Lung microvascular endothelial cell (primary cell): Measurements from ENCODE around the gene HUWE1. TPM values are rescaled to one million over a fixed set of nuclear protein-coding genes. Genes with fewer than 3 reads are reported as not detected.
"Not testable (repeated sequence)": the region's sequence is repeated elsewhere in the genome, so short reads cannot be mapped to it uniquely, and the experiment has no call there.

ENCODE experiments used
- DNase-seq, 2 donors: peaks; one replicate each; pipeline versions ENCODE4 v3.0.0 to v3.0.0-alpha.2; 2010; ENCODE audit warnings: low read depth in 2 of 2
- total RNA-seq: library from RNA; depleted of rRNA; stranded (reverse); fragments of >200 nt; gene quantifications from 2 replicates; pipeline ENCODE4 v1.2.1, GENCODE V29; 2014

Gene HUWE1, protein sequence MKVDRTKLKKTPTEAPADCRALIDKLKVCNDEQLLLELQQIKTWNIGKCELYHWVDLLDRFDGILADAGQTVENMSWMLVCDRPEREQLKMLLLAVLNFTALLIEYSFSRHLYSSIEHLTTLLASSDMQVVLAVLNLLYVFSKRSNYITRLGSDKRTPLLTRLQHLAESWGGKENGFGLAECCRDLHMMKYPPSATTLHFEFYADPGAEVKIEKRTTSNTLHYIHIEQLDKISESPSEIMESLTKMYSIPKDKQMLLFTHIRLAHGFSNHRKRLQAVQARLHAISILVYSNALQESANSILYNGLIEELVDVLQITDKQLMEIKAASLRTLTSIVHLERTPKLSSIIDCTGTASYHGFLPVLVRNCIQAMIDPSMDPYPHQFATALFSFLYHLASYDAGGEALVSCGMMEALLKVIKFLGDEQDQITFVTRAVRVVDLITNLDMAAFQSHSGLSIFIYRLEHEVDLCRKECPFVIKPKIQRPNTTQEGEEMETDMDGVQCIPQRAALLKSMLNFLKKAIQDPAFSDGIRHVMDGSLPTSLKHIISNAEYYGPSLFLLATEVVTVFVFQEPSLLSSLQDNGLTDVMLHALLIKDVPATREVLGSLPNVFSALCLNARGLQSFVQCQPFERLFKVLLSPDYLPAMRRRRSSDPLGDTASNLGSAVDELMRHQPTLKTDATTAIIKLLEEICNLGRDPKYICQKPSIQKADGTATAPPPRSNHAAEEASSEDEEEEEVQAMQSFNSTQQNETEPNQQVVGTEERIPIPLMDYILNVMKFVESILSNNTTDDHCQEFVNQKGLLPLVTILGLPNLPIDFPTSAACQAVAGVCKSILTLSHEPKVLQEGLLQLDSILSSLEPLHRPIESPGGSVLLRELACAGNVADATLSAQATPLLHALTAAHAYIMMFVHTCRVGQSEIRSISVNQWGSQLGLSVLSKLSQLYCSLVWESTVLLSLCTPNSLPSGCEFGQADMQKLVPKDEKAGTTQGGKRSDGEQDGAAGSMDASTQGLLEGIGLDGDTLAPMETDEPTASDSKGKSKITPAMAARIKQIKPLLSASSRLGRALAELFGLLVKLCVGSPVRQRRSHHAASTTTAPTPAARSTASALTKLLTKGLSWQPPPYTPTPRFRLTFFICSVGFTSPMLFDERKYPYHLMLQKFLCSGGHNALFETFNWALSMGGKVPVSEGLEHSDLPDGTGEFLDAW (N-terminal part only)
- total RNA-seq: 57.1 and 58.1 TPM in 2 replicates

DNA sequence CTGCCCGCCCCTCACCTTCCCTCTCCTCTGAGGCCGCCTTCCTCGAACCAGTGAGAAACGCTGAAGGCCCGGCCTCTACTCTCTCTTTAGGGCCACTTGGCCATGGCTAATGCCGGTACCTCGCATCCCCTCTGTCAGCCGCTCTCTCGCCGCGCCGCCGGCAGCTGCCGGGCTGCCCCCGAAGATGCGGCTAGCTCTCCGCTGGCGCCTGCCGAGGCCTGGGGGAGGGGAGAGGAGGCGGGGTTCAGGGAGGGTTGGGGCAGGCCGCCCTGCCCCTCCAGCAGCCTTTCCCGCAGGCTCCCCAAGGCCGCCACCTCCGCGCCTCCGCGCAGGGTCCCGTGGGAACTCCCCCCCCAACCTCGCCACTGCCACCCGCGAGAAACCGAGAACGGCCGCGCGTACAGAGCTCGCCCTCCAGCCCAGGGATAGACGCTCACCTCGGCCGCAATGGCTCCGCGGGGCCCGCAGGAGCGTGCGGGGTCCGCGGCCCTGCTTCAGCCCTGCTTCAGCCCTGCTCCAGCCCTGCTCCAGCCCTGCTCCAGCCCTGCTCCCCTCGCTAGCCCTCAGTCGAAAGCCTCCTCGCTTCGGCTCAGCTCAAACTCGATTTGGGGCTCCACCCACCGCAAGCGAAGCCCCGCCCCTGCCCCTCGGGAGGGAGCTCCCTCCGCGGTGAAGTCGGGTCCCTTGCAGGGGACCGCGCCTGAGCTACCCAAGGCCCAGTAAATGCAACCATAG is at the start of gene HUWE1:
Gene HUWE1, minus strand, starts transcription at position 569 of the 735 bp plus-strand sequence. CDS start 32,612 bp downstream, outside the sequence.
- peak; percentile 65 to 72 for DNase-seq

DNA sequence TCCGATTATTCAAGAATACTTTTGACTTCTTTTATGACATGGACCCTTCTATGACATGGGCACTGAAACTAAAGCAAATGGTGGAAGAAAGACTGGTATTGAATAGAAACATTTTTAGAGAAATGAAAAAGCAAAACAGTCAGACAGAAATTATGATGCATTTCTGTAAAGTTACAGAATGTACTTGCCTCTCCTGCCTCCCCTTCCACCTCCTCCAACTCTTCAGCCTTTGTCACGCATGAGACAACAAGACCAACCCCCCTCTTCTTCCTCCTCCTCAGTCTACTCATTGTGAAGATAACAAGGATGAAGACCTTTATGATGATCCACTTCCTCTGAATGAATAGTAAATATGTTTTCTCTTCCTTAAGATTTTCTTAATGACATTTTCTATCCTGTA is 46.3 kb upstream of the HUWE1 start:
- DNase-seq: no peak

DNA sequence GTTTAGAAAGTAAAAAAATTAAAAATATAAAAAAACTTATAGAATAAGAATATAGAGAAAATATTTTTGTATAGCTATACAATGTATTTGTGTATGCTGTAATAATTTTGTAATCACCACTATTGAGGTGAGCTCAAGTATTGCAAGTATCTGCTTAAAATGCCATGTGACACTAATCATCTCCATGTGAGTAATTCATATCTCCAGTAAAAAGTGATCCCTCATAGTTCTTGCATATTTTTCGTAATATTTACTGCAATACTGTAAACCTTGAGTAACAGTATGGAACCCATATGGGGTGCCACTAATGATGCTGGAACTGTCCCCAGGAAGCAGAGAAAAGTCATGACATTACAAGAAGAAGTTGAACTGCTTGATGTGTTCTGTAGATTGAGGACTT is 43.2 kb upstream of the HUWE1 start:
- no peak for DNase-seq

DNA sequence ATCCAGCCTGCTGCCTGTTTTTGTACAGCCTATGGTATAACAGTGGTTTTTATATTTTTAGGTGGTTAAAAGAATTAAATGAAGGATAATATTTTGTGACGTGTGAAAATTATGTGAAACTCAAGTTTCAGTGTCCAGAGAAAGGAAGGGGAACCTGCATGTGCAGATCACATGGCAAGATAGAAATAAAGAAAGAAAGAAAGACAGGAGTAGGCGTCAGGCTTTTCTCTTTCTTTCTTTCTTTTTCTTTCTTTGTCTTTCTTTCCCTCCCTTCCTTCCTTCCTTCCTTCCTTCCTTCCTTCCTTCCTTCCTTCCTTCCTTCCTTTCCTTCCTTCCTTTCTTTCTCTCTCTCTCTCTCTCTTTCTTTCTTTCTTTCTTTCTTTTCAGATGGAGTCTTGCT is 42.0 kb upstream of the HUWE1 start:
- DNase-seq: no peak

DNA sequence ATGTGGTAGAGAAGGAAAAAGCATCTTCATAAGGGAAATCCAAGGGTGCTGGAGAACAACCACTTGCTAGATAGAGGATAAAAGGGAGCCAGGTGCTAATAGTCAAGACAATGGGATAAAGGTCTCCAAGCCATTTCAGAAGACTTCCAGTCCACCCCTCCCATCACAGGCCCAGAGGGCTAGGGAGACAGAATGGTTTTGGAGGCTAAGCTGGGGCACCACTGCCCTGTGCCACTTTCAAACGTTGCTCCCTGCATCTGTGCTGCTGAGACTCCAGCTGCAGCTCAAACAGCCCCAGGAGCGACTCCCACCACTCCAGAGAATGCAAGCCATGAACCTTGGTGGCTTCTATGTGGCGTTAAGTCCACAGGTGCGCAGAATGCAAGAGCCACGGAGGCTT is 38.4 kb upstream of the HUWE1 start:
- DNase-seq: no peak

DNA sequence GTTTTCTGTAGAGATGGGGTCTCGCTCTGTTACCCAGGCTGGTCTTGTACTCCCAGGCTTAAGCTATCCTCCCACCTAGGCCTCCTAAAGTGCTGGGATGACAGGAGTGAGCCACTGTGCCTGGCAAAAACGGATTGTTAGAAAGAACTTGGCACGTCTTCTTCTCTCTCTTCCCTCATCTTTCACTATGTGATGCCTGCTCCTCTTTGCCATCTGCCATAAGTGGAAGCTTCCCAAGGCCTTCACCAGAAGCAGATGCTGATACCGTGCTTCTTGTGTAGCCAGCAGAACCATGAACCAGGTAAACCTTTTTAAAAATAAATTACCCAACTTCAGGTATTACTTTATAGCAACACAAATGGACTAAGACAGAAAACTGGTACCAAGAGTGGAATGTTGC is 36.9 kb upstream of the HUWE1 start:
- no peak for DNase-seq

DNA sequence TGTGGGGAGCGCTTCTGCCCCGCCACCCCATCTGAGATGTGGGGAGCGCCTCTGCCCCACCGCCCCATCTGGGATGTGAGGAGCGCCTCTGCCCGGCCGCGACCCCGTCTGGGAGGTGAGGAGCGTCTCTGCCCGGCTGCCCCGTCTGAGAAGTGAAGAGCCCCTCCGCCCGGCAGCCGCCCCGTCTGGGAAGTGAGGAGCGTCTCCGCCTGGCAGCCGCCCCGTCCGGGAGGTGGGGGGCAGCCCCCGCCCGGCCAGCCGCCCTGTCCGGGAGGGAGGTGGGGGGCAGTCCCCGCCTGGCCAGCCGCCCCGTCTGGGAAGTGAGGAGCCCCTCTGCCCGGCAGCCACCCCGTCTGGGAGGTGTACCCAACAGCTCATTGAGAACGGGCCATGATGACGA is 35.1 kb upstream of the HUWE1 start:
- not testable (repeated sequence) for DNase-seq

DNA sequence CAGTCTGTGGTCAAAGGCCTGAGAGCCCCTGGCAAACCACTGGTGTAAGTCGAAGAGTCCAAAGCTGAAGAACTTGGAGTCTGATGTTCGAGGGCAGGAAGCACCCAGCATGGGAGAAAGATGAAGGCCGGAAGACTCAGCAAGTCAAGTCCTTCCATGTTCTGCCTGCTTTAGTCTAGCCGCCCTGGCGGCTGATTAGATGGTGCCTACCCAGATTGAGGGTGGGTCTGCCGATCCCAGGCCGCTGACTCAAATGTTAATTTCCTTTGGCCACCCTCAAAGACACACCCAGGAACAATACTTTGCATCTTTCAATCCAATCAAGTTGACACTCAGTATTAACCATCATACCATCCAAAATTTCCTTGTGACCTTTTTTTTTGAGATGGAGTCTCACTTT is 33.1 kb upstream of the HUWE1 start:
- not testable (repeated sequence) for DNase-seq

DNA sequence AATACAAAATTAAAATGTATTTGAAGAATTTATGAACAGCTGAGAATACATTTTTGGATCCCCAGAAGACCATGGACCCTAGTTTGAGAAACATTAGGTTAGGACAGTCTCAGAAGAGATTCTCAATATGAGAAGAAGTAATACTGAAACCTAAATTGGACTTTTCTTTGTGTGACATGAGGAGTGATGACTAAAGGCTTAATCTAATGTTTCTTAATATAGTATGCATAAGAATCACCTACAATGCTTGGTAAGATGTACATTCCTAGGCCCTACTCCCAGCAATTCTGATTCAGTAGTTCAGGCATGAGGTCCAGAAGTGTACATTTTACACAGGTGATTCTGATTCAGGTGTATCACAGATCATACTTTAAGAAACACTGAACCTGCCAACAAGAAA is 31.6 kb upstream of the HUWE1 start:
- no peak for DNase-seq

DNA sequence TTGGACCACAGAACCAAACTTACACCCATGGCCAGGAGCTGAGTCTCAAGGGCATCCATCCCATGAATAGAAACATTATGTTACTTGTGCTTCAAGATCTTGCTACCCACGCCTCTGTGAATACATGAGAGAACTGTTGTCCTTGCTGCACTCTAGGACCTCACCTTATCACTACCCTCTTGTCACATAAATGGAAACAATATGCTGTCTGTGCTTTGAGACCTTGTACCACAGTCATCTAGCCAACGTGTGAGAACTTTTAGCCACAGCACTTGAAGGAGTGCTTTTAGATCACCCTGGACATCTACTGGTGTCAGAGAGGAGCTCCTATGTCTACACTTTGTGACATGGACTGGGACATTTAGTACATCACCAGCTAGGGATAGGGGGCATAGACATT is 30.7 kb upstream of the HUWE1 start:
- DNase-seq: no peak

DNA sequence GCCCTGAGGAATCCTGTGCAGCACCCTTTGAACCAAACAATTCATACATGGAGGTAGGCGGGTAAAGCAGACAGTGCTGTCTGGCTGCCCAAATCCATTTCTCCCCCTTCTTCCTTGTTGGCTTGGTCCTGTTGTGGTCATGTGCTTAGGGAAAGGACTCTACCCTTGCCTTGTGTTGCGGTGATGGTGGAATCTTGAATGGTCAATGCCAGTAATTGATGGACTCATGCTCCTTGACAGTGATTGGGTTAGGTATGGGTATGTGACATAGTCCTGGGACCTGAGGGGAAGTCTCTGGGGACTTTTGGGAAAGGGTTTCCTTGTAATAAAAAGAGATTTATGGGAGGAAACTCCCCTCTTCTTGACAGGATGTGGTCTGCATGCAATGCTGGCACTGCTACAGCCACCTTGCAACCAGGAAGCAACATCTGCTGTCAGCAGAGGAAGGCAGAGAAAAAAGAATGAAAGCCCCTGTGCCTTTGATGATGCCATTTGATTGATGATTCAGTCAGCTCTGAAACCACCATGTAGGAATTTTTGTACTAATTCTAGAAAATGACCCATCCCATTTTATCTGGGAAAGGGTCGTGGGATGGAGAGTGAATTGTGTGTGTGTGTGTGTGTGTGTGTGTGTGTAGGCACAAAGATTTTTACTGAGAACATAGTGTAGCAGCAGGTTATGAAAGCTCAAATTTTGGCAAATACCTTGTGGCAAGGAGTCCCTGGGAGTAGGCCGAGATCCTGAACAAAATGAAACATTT is 30.0 kb upstream of the HUWE1 start:
- DNase-seq: peak; percentile 2 to 45

DNA sequence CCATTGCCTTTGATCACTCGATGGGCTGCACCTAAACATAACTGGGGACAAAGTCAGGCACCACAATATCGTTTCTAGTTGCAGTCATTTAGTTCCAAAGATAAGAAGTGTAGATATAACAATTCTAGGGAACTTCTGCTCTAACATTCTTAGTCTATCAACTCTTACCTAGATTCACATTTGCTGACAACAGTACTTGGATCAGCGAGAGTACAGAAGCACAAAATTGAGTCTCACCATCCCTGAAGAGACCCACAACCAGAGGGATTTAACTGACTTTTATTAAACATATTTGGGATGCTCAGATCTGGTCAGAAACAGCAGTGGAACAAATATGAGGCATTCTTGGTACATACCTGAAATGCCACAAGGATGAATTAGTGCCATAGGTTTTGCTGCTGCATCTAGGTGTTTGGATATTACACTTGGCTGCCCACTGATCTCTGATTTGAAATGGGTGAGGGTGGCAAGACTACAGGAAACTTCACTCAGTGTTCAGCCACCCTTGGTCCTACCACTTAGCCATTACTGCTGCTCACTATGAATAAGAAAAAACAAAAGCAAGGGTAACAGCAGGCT is 28.9 kb upstream of the HUWE1 start:
- no peak for DNase-seq

DNA sequence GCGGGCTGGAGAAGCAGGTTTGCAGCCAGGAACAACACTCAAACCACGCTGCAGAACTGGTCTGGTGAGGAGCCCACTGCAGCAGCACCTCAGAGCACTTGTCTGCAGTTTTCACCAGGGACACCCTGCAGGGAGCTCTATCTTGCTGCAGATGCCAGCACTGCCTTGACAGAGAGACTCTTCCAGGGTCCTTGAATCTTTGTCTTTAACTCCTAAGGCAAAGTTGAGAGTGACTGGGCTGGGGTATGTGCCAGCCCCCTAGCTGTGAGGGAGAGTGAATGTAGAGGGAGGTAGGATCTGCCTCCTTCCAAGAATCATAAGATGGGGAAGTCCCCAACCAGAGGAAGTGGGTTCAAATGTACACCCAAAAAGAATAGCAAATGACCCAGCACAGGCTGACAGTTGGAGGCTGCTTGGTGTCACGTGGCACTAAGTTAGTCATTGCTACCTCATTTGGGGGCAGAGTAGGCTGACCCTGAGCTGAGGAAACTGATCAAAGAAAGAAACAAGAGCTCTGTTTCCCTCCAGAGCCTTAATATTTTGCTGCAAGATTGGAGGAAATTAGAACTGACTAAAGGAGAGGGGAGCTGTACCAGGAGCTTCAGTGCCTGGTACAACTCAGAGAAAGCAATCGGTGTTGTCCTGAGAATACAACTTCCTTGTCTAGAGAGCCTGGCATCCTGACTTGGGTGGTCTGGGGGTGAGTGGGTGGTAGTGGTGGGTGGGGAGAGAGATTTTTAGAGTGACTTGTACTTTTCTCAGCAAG is 28.2 kb upstream of the HUWE1 start:
- DNase-seq: peak in 1 of 2 donors; percentile 33

DNA sequence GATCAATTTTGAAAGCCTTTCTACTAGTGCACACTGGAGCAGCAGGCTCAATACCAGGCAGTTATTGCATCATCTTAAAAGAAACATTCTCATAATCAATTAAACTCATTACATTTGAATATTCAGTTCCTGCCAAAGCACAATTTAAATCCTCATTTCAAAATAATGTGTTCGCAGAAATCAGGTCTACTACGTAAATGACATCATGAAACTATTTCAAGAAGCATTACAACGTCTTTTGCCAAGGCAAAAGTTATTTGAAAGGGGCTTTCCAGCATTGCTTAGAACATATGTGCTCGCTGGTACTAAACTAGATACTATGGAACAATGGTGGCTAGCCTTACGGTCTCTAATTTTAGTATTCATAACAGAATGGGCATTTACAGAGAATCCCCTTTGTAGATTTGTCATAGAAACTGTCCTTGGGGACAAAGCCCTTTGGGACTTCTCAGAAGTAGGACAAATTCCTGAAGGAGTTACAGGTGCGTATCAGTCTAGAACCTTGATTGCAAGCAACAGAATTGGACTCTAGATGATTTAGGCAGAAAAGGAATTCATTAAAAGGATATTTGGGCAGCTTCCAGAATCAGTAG is 27.6 kb upstream of the HUWE1 start:
- DNase-seq: no peak

DNA sequence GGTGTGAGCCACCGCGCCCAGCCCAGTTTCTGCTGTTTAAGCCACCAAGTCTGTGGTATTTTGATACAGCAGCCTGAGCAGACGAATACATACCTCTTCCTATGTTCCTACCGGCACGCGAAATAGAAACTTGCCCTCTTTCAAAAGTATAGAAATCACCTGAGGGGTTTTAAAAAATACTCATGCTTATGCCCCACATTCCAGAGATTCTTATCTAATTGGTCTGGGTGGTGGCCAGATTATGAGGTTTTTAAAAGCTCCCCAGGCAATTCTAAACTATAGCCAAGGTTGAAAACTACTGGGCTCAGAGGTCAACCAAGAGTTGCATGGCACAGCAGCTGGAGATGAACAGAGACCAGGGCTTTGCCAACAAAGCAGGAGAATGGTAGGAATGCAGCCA is 24.9 kb upstream of the HUWE1 start:
- no peak for DNase-seq

DNA sequence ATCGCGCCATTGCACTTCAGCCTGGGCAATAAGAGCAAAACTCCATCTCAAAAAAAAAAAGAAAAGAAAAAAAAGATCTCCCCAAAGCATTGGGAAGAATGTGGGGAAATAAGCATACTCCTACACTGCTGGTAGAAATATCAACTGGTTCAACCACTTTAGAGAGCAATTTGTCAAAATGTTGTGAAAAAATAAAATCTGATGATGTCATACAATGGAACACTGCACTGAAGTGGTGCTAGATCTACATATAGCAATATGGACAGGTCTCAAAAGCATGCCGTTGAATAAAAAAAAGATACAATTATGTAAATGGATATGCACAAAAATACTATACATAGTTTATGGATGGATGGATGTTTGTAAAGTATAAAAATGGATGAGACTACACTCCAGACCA is 18.3 kb upstream of the HUWE1 start:
- no peak for DNase-seq

DNA sequence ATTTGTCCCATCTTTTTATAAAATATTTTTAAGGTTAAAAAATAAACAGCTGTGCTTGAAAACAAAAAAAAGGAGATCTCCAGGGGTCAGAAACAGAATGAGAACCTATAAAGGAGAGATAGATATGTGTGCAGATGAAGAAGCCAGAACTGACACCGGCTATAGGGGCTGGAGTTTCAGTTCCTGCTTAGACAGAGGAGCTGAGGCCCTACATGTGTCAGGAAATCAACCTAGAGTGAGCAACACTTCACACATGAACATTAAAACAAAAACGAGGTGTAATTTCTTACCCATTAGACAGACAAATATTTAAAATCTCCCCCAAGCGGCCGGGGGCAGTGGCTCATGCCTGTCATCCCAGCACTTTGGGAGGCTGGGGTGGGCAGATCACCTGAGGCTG is 17.8 kb upstream of the HUWE1 start:
- DNase-seq: no peak

DNA sequence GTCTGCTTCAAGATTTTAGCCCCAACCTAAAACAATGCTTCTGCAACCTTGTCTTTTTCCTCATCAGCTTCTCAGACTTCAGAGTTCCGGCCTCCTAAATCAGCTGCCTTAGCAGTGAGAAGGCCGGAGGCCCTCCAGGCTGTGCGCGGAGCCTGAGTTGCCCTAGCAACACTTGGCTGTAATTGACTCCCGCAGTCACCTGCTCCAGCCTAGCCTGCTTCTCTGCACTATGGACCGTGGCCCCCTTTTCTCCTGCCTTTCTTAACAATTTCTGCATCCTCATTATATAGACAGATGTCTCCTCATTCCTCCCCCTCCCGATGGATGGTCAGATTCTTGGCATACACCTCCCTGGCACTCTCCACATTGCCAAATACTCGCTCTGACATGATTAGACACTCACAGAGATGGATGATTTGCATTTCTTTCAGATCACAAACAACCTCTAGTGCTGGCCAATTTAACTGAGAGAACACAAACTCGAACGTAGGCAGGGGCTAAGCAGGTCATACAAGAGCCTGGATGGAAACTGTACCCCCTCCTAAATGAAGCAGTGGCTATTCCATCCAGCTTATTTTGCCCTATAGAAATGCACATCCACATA is 9.5 kb upstream of the HUWE1 start:
- DNase-seq: no peak

DNA sequence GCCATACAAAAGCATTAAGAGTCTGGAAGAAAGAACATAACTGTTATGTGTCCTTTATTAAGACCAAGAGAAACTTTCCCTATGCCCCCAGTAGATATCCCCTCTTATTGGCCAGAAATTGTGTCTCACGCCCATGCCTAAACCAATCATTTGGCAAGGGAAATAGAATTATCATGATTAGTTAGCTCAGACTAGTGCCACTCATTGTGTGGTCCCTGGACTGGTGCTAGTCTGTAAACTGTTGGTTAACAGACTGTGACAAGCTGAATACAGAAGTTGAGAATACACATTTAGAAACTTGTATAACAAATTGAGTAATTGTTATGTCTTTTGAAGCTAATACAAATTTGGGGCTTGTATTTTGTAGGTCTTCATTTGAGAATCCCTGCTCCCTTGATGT is 8.1 kb upstream of the HUWE1 start:
- no peak for DNase-seq
